HEK293T (cell line): Measurements from ENCODE around the gene CPNE4.

Source experiments
- FOXK2 ChIP-seq: fragments of 450-650 bp; IDR thresholded peaks from 2 replicates; pipeline ENCODE4 v1.6.1; 2016; ENCODE audit warnings: mild to moderate bottlenecking
- SUZ12 ChIP-seq: fragments of 450-650 bp; IDR thresholded peaks from 2 replicates; pipeline ENCODE4 v1.6.1; 2016; ENCODE audit warnings: mild to moderate bottlenecking

DNA sequence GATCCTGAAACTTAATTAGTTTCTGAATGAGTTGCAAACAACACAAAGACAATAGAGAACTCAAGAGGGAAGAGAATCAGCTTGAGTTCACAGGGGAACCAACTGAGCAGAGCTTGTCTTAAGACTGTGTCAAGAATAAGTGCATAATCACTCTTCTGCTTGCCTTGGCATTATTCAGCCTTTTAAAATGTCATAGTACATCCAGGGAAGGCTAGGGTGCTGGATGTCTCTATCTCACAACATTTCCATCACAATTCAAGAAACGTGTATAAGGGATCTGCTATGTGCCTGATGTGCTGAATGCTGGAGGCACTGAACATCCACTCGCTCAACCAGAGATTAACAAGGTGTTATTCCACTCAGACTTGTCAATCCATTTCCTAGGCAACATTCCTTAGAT lies 122.6 kb downstream of the CPNE4 start:
- TF ChIP-seq FOXK2 (no peak), SUZ12 (no peak)
